H9 (cell line): Measurements from ENCODE around the gene UNK. TPM values are rescaled to one million over a fixed set of nuclear protein-coding genes. Genes with fewer than 3 reads are reported as not detected.
"Not testable (repeated sequence)": the region's sequence is repeated elsewhere in the genome, so short reads cannot be mapped to it uniquely, and the experiment has no call there.

Source experiments
- DNase-seq: peaks from one replicate; pipeline ENCODE4 v3.0.0-alpha.2; 2017
- H2AFZ ChIP-seq: one replicate; pipeline ENCODE4 v1.6.1; 2013; ENCODE audit warnings: mild to moderate bottlenecking, low read length, control low read depth, moderate library complexity
- H2AK5ac ChIP-seq: 2 replicates; pipeline ENCODE4 v1.6.1; 2013; ENCODE audit warnings: low read length, control low read depth, mixed read lengths; ENCODE audit not compliant: insufficient read length
- H2BK120ac ChIP-seq: one replicate; pipeline ENCODE4 v1.6.1; 2013; ENCODE audit warnings: low read depth, mild to moderate bottlenecking, low read length, control low read depth, inconsistent platforms; ENCODE audit not compliant: poor library complexity, severe bottlenecking
- H2BK12ac ChIP-seq: 2 replicates; pipeline ENCODE4 v1.6.1; 2013; ENCODE audit warnings: low read length, control low read depth, mixed read lengths, low read depth; ENCODE audit not compliant: insufficient read length
- H2BK15ac ChIP-seq: 2 replicates; pipeline ENCODE4 v1.6.1; 2013; ENCODE audit warnings: low read depth, low read length, control low read depth
- H2BK20ac ChIP-seq: one replicate; pipeline ENCODE4 v1.6.1; 2013; ENCODE audit warnings: low read depth, mild to moderate bottlenecking, low read length, control low read depth, inconsistent platforms; ENCODE audit not compliant: poor library complexity, severe bottlenecking
- H2BK5ac ChIP-seq: 2 replicates; pipeline ENCODE4 v1.6.1; 2013; ENCODE audit warnings: low read length, control low read depth, mixed read lengths; ENCODE audit not compliant: insufficient read length
- H3K14ac ChIP-seq: 2 replicates; pipeline ENCODE4 v1.6.1; 2013; ENCODE audit warnings: low read length, control low read depth; ENCODE audit not compliant: insufficient read depth
- H3K18ac ChIP-seq: 2 replicates; pipeline ENCODE4 v1.6.1; 2013; ENCODE audit warnings: low read depth, mild to moderate bottlenecking, mixed read lengths, low read length, control low read depth; ENCODE audit not compliant: insufficient read length
- H3K23ac ChIP-seq: 2 replicates; pipeline ENCODE4 v1.6.1; 2013; ENCODE audit warnings: low read length, control low read depth, mixed read lengths, low read depth; ENCODE audit not compliant: insufficient read length
- H3K23me2 ChIP-seq: 2 replicates; pipeline ENCODE4 v1.6.1; 2013; ENCODE audit warnings: low read depth, mild to moderate bottlenecking, mixed read lengths, low read length, control low read depth; ENCODE audit not compliant: insufficient read length, poor library complexity, severe bottlenecking
- H3K27ac ChIP-seq: 2 replicates; pipeline ENCODE4 v1.5.1; 2013; ENCODE audit warnings: low read length, control low read depth, mixed read lengths, low read depth; ENCODE audit not compliant: insufficient read length
- H3K27me3 ChIP-seq: 2 replicates; pipeline ENCODE4 v1.6.1; 2013; ENCODE audit warnings: low read length, control low read depth, inconsistent platforms; ENCODE audit not compliant: insufficient read depth
- H3K4ac ChIP-seq: 2 replicates; pipeline ENCODE4 v1.6.1; 2013; ENCODE audit warnings: low read depth, mild to moderate bottlenecking, control low read depth, inconsistent platforms, low read length, moderate library complexity
- H3K4me1 ChIP-seq: 2 replicates; pipeline ENCODE4 v1.6.1; 2013; ENCODE audit warnings: low read length, control low read depth, inconsistent platforms; ENCODE audit not compliant: insufficient read depth
- H3K4me2 ChIP-seq: 2 replicates; pipeline ENCODE4 v1.6.1; 2013; ENCODE audit warnings: low read length, control low read depth, mixed read lengths; ENCODE audit not compliant: insufficient read length, insufficient read depth
- H3K56ac ChIP-seq: 2 replicates; pipeline ENCODE4 v1.6.1; 2013; ENCODE audit warnings: low read depth, mild to moderate bottlenecking, mixed read lengths, low read length, control low read depth; ENCODE audit not compliant: insufficient read length
- H3K79me1 ChIP-seq: 2 replicates; pipeline ENCODE4 v1.6.1; 2013; ENCODE audit warnings: low read depth, mild to moderate bottlenecking, moderate library complexity, low read length, control low read depth, inconsistent platforms; ENCODE audit not compliant: insufficient read depth, poor library complexity, severe bottlenecking
- H3K79me2 ChIP-seq: 2 replicates; pipeline ENCODE4 v1.6.1; 2013; ENCODE audit warnings: low read length, control low read depth, inconsistent platforms; ENCODE audit not compliant: insufficient read depth
- H3K9ac ChIP-seq: 2 replicates; pipeline ENCODE4 v1.6.1; 2013; ENCODE audit warnings: low read length, control low read depth, mixed read lengths; ENCODE audit not compliant: insufficient read length; ENCODE audit errors: extremely low read depth
- H3K9me3 ChIP-seq: one replicate; pipeline ENCODE4 v1.6.1; 2013; ENCODE audit warnings: low read depth, low read length, inconsistent platforms; ENCODE audit not compliant: control insufficient read depth
- H3T11ph ChIP-seq: one replicate; pipeline ENCODE4 v1.6.1; 2013; ENCODE audit warnings: mild to moderate bottlenecking, low read length, control low read depth, inconsistent platforms
- H4K20me1 ChIP-seq: one replicate; pipeline ENCODE4 v1.6.1; 2013; ENCODE audit not compliant: control insufficient read depth, insufficient read length, insufficient read depth
- H4K5ac ChIP-seq: 2 replicates; pipeline ENCODE4 v1.6.1; 2013; ENCODE audit warnings: low read depth, mild to moderate bottlenecking, mixed read lengths, low read length, control low read depth; ENCODE audit not compliant: insufficient read length
- H4K8ac ChIP-seq: replicated peaks from 2 replicates; pipeline ENCODE4 v1.6.1; 2013; ENCODE audit warnings: low read length, control low read depth, mixed read lengths, low read depth; ENCODE audit not compliant: insufficient read length
- H4K91ac ChIP-seq: 2 replicates; pipeline ENCODE4 v1.6.1; 2013; ENCODE audit warnings: low read depth, mild to moderate bottlenecking, moderate library complexity, mixed read lengths, low read length, control low read depth; ENCODE audit not compliant: insufficient read length
- H3K27ac Mint-ChIP-seq, 3 experiments: 2 replicates in 2 of 3; 3 replicates in 1 of 3; pipeline ENCODE4 v1.8.0; 2020 to 2021; ENCODE audit warnings: mixed read lengths in 3 of 3, mild to moderate bottlenecking in 1 of 3, moderate library complexity in 1 of 3
- H3K27me3 Mint-ChIP-seq: 2 replicates; pipeline ENCODE4 v1.8.0; 2021; ENCODE audit warnings: low read depth, mild to moderate bottlenecking, moderate library complexity, mixed read lengths
- H3K36me3 Mint-ChIP-seq, 3 experiments: 2 replicates in 2 of 3; 3 replicates in 1 of 3; pipeline ENCODE4 v1.8.0; 2020 to 2021; ENCODE audit warnings: low read depth in 3 of 3, mixed read lengths in 3 of 3; ENCODE audit not compliant: insufficient read depth in 1 of 3
- H3K4me1 Mint-ChIP-seq, 2 experiments: 2 replicates each; pipeline ENCODE4 v1.8.0; 2020; ENCODE audit warnings: mixed read lengths in 2 of 2
- H3K4me3 Mint-ChIP-seq, 2 experiments: 2 replicates in 1 of 2; 3 replicates in 1 of 2; pipeline ENCODE4 v1.8.0; 2020 to 2021; ENCODE audit warnings: mild to moderate bottlenecking in 2 of 2, mixed read lengths in 2 of 2, moderate library complexity in 1 of 2
- H3K9me3 Mint-ChIP-seq, 2 experiments: 2 replicates in 1 of 2; 3 replicates in 1 of 2; pipeline ENCODE4 v1.8.0; 2020; ENCODE audit warnings: mild to moderate bottlenecking in 2 of 2, mixed read lengths in 2 of 2, moderate library complexity in 1 of 2
- WGBS: extraction: QIAGEN DNeasy Blood & Tissue Kit; methylation state at CpG from one replicate; pipeline ENCODE4 v1.1.7; 2013; ENCODE audit warnings: missing lambda C conversion rate, low lambda C conversion rate, mixed read lengths; ENCODE audit not compliant: insufficient read length; ENCODE audit errors: extremely low coverage; 5-methylcytosine and 5-hydroxymethylcytosine counted together
- total RNA-seq: library from RNA; stranded (reverse); gene quantifications from 2 replicates; pipeline ENCODE4 v1.2.1, GENCODE V29; 2021
- TF ChIP-seq, protein P1 (sequence below): fragments of 200-600 bp; sonication (generic); conservative IDR thresholded peaks from 3 replicates; pipeline ENCODE4 v1.8.0; 2021; ENCODE audit warnings: antibody characterized with exemption, mild to moderate bottlenecking

UNK gene
- total RNA-seq, 1 experiment from 2014 or later: 36.4 TPM

- Histone ChIP-seq H4K91ac (no peak overlapping the region), H3K27ac (no peak overlapping the region), H3K56ac (no peak overlapping the region), H3K14ac (no peak overlapping the region), H3T11ph (no peak overlapping the region), H3K4me2 (no peak overlapping the region), H3K23me2 (peaks cover 3% of the 10 kb centered on the region), H3K79me1 (no peaks in the 10 kb centered on the region), H4K20me1 (no peaks in the 10 kb centered on the region), H3K23ac (no peak overlapping the region), H3K4ac (no peak overlapping the region), H2AK5ac (no peak overlapping the region), H3K27me3 (no peaks in the 10 kb centered on the region), H3K4me1 (no peaks in the 10 kb centered on the region; the same call in 1 of the 2 replicates), H2BK120ac (no peak overlapping the region), H2BK5ac (no peak overlapping the region), H2BK15ac (no peak overlapping the region), H4K5ac (no peak overlapping the region), H2AFZ (no peak overlapping the region), H3K9me3 (no peaks in the 10 kb centered on the region), H3K18ac (peak overlapping the region; percentile 30), H4K8ac (no peak overlapping the region), H3K79me2 (no peaks in the 10 kb centered on the region), H3K9ac (no peak overlapping the region), H2BK12ac (no peak overlapping the region), H2BK20ac (no peak overlapping the region)
- Mint-ChIP-seq H3K4me1 (peaks cover 13 to 23% of the 10 kb centered on the region in 2 experiments), H3K27ac (peak overlapping the region; percentile 35 to 90 (median 70); a peak in 2 of 7 replicates), H3K27me3 (no peaks in the 10 kb centered on the region; the same call in 1 of the 2 replicates), H3K4me3 (no peak overlapping the region; a peak in 1 of 5 replicates), H3K36me3 (no peaks in the 10 kb centered on the region; a peak in 1 of 7 replicates), H3K9me3 (no peaks in the 10 kb centered on the region)
- WGBS: no CpG with 5 or more reads among the region's 23 CpGs
- no peak for DNase-seq
- TF ChIP-seq, protein P1, sequence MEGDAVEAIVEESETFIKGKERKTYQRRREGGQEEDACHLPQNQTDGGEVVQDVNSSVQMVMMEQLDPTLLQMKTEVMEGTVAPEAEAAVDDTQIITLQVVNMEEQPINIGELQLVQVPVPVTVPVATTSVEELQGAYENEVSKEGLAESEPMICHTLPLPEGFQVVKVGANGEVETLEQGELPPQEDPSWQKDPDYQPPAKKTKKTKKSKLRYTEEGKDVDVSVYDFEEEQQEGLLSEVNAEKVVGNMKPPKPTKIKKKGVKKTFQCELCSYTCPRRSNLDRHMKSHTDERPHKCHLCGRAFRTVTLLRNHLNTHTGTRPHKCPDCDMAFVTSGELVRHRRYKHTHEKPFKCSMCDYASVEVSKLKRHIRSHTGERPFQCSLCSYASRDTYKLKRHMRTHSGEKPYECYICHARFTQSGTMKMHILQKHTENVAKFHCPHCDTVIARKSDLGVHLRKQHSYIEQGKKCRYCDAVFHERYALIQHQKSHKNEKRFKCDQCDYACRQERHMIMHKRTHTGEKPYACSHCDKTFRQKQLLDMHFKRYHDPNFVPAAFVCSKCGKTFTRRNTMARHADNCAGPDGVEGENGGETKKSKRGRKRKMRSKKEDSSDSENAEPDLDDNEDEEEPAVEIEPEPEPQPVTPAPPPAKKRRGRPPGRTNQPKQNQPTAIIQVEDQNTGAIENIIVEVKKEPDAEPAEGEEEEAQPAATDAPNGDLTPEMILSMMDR: no peak
Observed at GRCh38 chr17:75869282-75870141, 84.9 kb downstream of the UNK start.

DNA sequence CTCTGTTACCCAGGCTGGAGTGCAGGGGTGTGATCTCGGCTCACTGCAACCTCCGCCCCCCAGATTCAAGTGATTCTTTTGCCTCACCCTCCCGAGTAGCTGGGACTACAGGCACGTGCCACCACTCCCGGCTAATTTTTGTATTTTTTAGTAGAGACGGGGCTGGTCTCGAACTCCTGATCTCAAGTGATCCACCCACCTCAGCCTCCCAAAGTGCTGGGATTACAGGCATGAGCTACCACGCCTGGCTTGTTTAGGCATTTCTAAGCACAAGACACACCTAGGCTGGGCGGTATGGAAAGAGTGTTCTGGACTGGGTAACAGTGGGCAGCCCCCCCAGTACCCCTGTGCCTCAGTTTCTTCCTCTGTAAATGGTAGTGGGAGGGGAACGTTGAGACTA lies 85.6 kb downstream of the UNK start:
- H3K4me1 Mint-ChIP-seq: peaks cover 10 to 16% of the 10 kb centered on the region in 2 experiments
- not testable (repeated sequence) for H3K9me3 Mint-ChIP-seq, H3K27me3 Mint-ChIP-seq, H2BK20ac ChIP-seq, H3K27ac ChIP-seq, H4K20me1 ChIP-seq, H3K4me3 Mint-ChIP-seq, H3K56ac ChIP-seq, H3K23ac ChIP-seq, H3K79me2 ChIP-seq, H2BK120ac ChIP-seq, H3K4me1 ChIP-seq, H2AFZ ChIP-seq, H3K9ac ChIP-seq, H2BK5ac ChIP-seq, H3K36me3 Mint-ChIP-seq, H4K8ac ChIP-seq, H3K9me3 ChIP-seq, H4K5ac ChIP-seq, H3T11ph ChIP-seq, H3K27ac Mint-ChIP-seq, H3K14ac ChIP-seq, H3K23me2 ChIP-seq, H3K4ac ChIP-seq, H4K91ac ChIP-seq, H2BK15ac ChIP-seq, H2AK5ac ChIP-seq, H2BK12ac ChIP-seq, DNase-seq, H3K79me1 ChIP-seq, H3K27me3 ChIP-seq, H3K18ac ChIP-seq, H3K4me2 ChIP-seq
- no CpG with 5 or more reads among the region's 10 CpGs for WGBS
